ENCODE data around the gene KMT5B. TPM values are rescaled to one million over a fixed set of nuclear protein-coding genes. Genes with fewer than 3 reads are reported as not detected.

The KMT5B gene
- total RNA-seq, 1 donor from 2014 or later = 38.0 TPM

- Histone ChIP-seq H3K9ac (ENCODE audit: low read length) (no peak overlapping the region), H3K27ac (ENCODE audit: low read depth, low read length) (no peak overlapping the region), H3K79me2 (ENCODE audit: insufficient read depth, low read length) (peaks cover 100% of the 10 kb centered on the region), H3K4me3 (ENCODE audit: insufficient read depth, low read depth, low read length) (no peak overlapping the region), H4K20me1 (ENCODE audit: insufficient read depth, low read length) (peaks cover 98% of the 10 kb centered on the region), H3K4me2 (ENCODE audit: low read length) (no peak overlapping the region), H2AFZ (ENCODE audit: low read depth, low read length) (no peak overlapping the region), H3K36me3 (ENCODE audit: insufficient read depth, low read length) (no peaks in the 10 kb centered on the region), H3K9me3 (ENCODE audit: insufficient read depth, low read depth, low read length) (no peaks in the 10 kb centered on the region), H3K4me1 (ENCODE audit: insufficient read depth, low read length) (no peaks in the 10 kb centered on the region), H3K27me3 (ENCODE audit: insufficient read depth, low read length) (no peaks in the 10 kb centered on the region)
- no peaks in the 10 kb centered on the region for H3K36me3 Mint-ChIP-seq (ENCODE audit: low read depth, unreplicated experiment)
- no peaks in the 10 kb centered on the region for H3K27me3 Mint-ChIP-seq (ENCODE audit: low read depth, unreplicated experiment)
- peak; percentile 40 for DNase-seq (ENCODE audit: low read depth)
- no peak overlapping the region for H3K4me3 Mint-ChIP-seq (ENCODE audit: unreplicated experiment)
- peak overlapping the region; percentile 63 for H3K27ac Mint-ChIP-seq (ENCODE audit: unreplicated experiment)
- FAIRE-seq = no peak
- TF ChIP-seq, protein P1, sequence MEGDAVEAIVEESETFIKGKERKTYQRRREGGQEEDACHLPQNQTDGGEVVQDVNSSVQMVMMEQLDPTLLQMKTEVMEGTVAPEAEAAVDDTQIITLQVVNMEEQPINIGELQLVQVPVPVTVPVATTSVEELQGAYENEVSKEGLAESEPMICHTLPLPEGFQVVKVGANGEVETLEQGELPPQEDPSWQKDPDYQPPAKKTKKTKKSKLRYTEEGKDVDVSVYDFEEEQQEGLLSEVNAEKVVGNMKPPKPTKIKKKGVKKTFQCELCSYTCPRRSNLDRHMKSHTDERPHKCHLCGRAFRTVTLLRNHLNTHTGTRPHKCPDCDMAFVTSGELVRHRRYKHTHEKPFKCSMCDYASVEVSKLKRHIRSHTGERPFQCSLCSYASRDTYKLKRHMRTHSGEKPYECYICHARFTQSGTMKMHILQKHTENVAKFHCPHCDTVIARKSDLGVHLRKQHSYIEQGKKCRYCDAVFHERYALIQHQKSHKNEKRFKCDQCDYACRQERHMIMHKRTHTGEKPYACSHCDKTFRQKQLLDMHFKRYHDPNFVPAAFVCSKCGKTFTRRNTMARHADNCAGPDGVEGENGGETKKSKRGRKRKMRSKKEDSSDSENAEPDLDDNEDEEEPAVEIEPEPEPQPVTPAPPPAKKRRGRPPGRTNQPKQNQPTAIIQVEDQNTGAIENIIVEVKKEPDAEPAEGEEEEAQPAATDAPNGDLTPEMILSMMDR (IDR thresholded peaks at IDR 0.05; ENCODE audit: insufficient read depth, low read depth, low read length) = no peak
- TF ChIP-seq EZH2 (IDR thresholded peaks at IDR 0.05; ENCODE audit: insufficient read depth, low read length) = no peak
- peaks cover 20% of the 10 kb centered on the region for H3K4me1 Mint-ChIP-seq (ENCODE audit: low read depth, unreplicated experiment)
- no peaks in the 10 kb centered on the region for H3K9me3 Mint-ChIP-seq (ENCODE audit: unreplicated experiment)
Measured at GRCh38 chr11:68200639-68201038, 12.5 kb downstream of the KMT5B start.

GRCh38 chr11:68199295-68199987 lies 13.7 kb downstream of the KMT5B start:
- Histone ChIP-seq H3K27ac (ENCODE audit: low read depth, low read length) (no peak overlapping the region), H3K4me3 (ENCODE audit: insufficient read depth, low read depth, low read length) (no peak overlapping the region), H3K9ac (ENCODE audit: low read length) (no peak overlapping the region), H3K27me3 (ENCODE audit: insufficient read depth, low read length) (no peaks in the 10 kb centered on the region), H3K36me3 (ENCODE audit: insufficient read depth, low read length) (no peaks in the 10 kb centered on the region), H3K4me1 (ENCODE audit: insufficient read depth, low read length) (no peaks in the 10 kb centered on the region), H2AFZ (ENCODE audit: low read depth, low read length) (no peak overlapping the region), H3K79me2 (ENCODE audit: insufficient read depth, low read length) (peaks cover 100% of the 10 kb centered on the region), H3K9me3 (ENCODE audit: insufficient read depth, low read depth, low read length) (no peaks in the 10 kb centered on the region), H3K4me2 (ENCODE audit: low read length) (no peak overlapping the region), H4K20me1 (ENCODE audit: insufficient read depth, low read length) (peaks cover 98% of the 10 kb centered on the region)
- no peak for TF ChIP-seq EZH2 (IDR thresholded peaks at IDR 0.05; ENCODE audit: insufficient read depth, low read length)
- TF ChIP-seq, protein P1 (IDR thresholded peaks at IDR 0.05; ENCODE audit: insufficient read depth, low read depth, low read length) = no peak
- H3K36me3 Mint-ChIP-seq (ENCODE audit: low read depth, unreplicated experiment) = no peaks in the 10 kb centered on the region
- H3K27me3 Mint-ChIP-seq (ENCODE audit: low read depth, unreplicated experiment) = no peaks in the 10 kb centered on the region
- H3K27ac Mint-ChIP-seq (ENCODE audit: unreplicated experiment) = peak overlapping the region; percentile 60
- no peak for DNase-seq (ENCODE audit: low read depth)
- H3K4me1 Mint-ChIP-seq (ENCODE audit: low read depth, unreplicated experiment) = peaks cover 20% of the 10 kb centered on the region
- no peak overlapping the region for H3K4me3 Mint-ChIP-seq (ENCODE audit: unreplicated experiment)
- H3K9me3 Mint-ChIP-seq (ENCODE audit: unreplicated experiment) = no peaks in the 10 kb centered on the region
- FAIRE-seq = no peak

- H3K4me3 ChIP-seq (ENCODE audit: insufficient read depth, low read depth, low read length) = no peak overlapping the region
- H3K27ac ChIP-seq (ENCODE audit: low read depth, low read length) = no peak overlapping the region
- no peaks in the 10 kb centered on the region for H3K36me3 ChIP-seq (ENCODE audit: insufficient read depth, low read length)
- H3K9me3 ChIP-seq (ENCODE audit: insufficient read depth, low read depth, low read length) = no peaks in the 10 kb centered on the region
- H3K9ac ChIP-seq (ENCODE audit: low read length) = no peak overlapping the region
- no peak overlapping the region for H3K4me2 ChIP-seq (ENCODE audit: low read length)
- H3K9me3 Mint-ChIP-seq (ENCODE audit: unreplicated experiment) = no peaks in the 10 kb centered on the region
- no peak overlapping the region for H3K27ac Mint-ChIP-seq (ENCODE audit: unreplicated experiment)
- no peak overlapping the region for H3K4me3 Mint-ChIP-seq (ENCODE audit: unreplicated experiment)
- peaks cover 100% of the 10 kb centered on the region for H3K79me2 ChIP-seq (ENCODE audit: insufficient read depth, low read length)
- FAIRE-seq (no peak), DNase-seq (ENCODE audit: low read depth) (no peak)
- H3K4me1 ChIP-seq (ENCODE audit: insufficient read depth, low read length) = no peaks in the 10 kb centered on the region
- no peaks in the 10 kb centered on the region for H3K27me3 Mint-ChIP-seq (ENCODE audit: low read depth, unreplicated experiment)
- no peaks in the 10 kb centered on the region for H3K36me3 Mint-ChIP-seq (ENCODE audit: low read depth, unreplicated experiment)
- H4K20me1 ChIP-seq (ENCODE audit: insufficient read depth, low read length) = peaks cover 99% of the 10 kb centered on the region
- no peaks in the 10 kb centered on the region for H3K27me3 ChIP-seq (ENCODE audit: insufficient read depth, low read length)
- H3K4me1 Mint-ChIP-seq (ENCODE audit: low read depth, unreplicated experiment) = peaks cover 29% of the 10 kb centered on the region
- no peak overlapping the region for H2AFZ ChIP-seq (ENCODE audit: low read depth, low read length)
- no peak for TF ChIP-seq EZH2 (IDR thresholded peaks at IDR 0.05; ENCODE audit: insufficient read depth, low read length)
- TF ChIP-seq, protein P1 (IDR thresholded peaks at IDR 0.05; ENCODE audit: insufficient read depth, low read depth, low read length) = no peak
Measured at GRCh38 chr11:68196219-68196618, 16.9 kb downstream of the KMT5B start.

Measured in astrocyte (in vitro differentiated cells and primary cell).